ENCODE results near the gene PTPRN2. TPM values are rescaled to one million over a fixed set of nuclear protein-coding genes. Genes with fewer than 3 reads are reported as not detected.

Gene PTPRN2
- polyA plus RNA-seq, 1 of the 3 experiments (the other 2 are of a cell fraction), result 4.0 TPM

GRCh38 chr7:157719008-157719682 is 868.5 kb downstream of the PTPRN2 start:
- Histone ChIP-seq H3K36me3 (replicated peaks in 1 of 2; ENCODE audit: control insufficient read depth in 1 of 2, insufficient read depth in 2 of 2, low read length in 1 of 2) (no peaks in the 10 kb centered on the region), H3K9ac (no peak overlapping the region), H3F3A (replicated peaks; ENCODE audit: insufficient read depth) (no peaks in the 10 kb centered on the region), H3K9me2 (no peaks in the 10 kb centered on the region), H2AFZ (ENCODE audit: low read depth) (no peak overlapping the region), H3K79me2 (ENCODE audit: insufficient read depth) (no peaks in the 10 kb centered on the region), H3K4me1 (ENCODE audit: control insufficient read depth in 1 of 2, insufficient read depth in 2 of 2, low read depth in 1 of 2, low read length in 1 of 2) (peaks cover 0 to 7% of the 10 kb centered on the region in 2 experiments; a peak in 1 of 4 replicates), H3K4me2 (no peak overlapping the region), H3K9me3 (peaks cover 9% of the 10 kb centered on the region; the same call in 1 of the 2 replicates), H3K27ac (ENCODE audit: low read depth in 2 of 2, low read length in 1 of 2) (no peak overlapping the region), H3K27me3 (ENCODE audit: insufficient read depth) (no peaks in the 10 kb centered on the region), H3K4me3 (ENCODE audit: low read depth in 2 of 2, low read length in 1 of 2) (no peak overlapping the region), H4K20me1 (ENCODE audit: insufficient read depth) (no peaks in the 10 kb centered on the region)
- 65% methylated on average over 14 of the region's 21 CpGs for WGBS (ENCODE audit: low lambda C conversion rate)
- CTCF ChIA-PET, result interaction anchor here (0.5 to 1.3 kb wide), 2 partner anchors 16 to 21 kb away, joined by 3 to 4 read pairs; no protein-coding TSS in a partner anchor
- POLR2A ChIA-PET, result no interaction called here
- DNase-seq, result no peak
- TF ChIP-seq CHD2 (IDR thresholded peaks at IDR 0.05; ENCODE audit: low read length, partially characterized antibody) (no peak), FOSL2 (IDR thresholded peaks at IDR 0.05; ENCODE audit: borderline replicate concordance, low read depth) (no peak), RXRA (IDR thresholded peaks at IDR 0.05; ENCODE audit: borderline replicate concordance, low read depth) (no peak), GABPA (IDR thresholded peaks at IDR 0.05; ENCODE audit: low read depth) (no peak), PBX3 (IDR thresholded peaks at IDR 0.05) (no peak), YY1 (IDR thresholded peaks at IDR 0.05; ENCODE audit: low read depth) (no peak)
- TF ChIP-seq, protein P1, sequence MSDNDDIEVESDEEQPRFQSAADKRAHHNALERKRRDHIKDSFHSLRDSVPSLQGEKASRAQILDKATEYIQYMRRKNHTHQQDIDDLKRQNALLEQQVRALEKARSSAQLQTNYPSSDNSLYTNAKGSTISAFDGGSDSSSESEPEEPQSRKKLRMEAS (IDR thresholded peaks at IDR 0.05; ENCODE audit: low read depth), result no peak

DNA sequence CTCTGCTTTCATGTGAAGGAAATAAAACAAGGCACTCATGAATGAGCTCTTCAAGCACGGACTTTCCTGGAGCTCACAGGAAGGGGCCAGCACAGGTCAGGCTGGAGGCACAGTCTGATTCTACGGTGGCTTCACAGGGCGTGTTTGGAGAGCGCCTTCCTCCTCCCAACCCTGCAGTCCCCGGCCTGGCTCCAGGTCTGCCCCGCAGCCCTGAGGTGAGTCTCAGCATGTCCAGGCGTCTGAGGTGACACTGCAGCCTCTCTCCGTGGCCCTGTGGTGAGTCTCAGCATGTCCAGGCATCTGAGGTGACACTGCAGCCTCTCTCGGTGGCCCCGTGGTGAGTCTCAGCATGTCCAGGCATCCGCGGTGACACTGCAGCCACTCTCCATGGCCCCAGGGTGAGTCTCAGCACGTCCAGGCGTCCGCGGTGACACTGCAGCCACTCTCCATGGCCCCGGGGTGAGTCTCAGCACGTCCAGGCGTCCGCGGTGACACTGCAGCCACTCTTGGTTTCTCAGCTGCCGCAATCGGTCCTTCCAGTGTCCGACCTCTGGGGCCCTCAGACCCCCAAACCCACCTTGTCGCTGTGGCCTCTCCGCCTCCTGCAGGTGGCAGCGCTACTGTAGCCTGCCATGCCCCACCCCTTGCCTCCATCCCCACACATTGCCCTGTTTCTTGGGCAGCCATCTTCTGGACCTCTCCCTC is 869.2 kb downstream of the PTPRN2 start:
- no peak for DNase-seq
- H3K9me3 ChIP-seq, result peaks cover 9% of the 10 kb centered on the region; the same call in 1 of the 2 replicates
- POLR2A ChIA-PET, result interaction anchor here (0.6 kb wide), 1 partner anchor 31 kb away, joined by 3 read pairs; no protein-coding TSS in a partner anchor

More for the DNA sequence above, 869.2 kb downstream of the PTPRN2 start:
- Histone ChIP-seq H3K9ac (no peak overlapping the region), H3K27ac (ENCODE audit: low read depth in 2 of 2, low read length in 1 of 2) (no peak overlapping the region), H3F3A (replicated peaks; ENCODE audit: insufficient read depth) (no peaks in the 10 kb centered on the region), H3K36me3 (replicated peaks in 1 of 2; ENCODE audit: control insufficient read depth in 1 of 2, insufficient read depth in 2 of 2, low read length in 1 of 2) (no peaks in the 10 kb centered on the region), H4K20me1 (ENCODE audit: insufficient read depth) (no peaks in the 10 kb centered on the region), H3K4me2 (no peak overlapping the region), H3K27me3 (ENCODE audit: insufficient read depth) (no peaks in the 10 kb centered on the region), H3K9me2 (no peaks in the 10 kb centered on the region), H2AFZ (ENCODE audit: low read depth) (no peak overlapping the region), H3K4me3 (ENCODE audit: low read depth in 2 of 2, low read length in 1 of 2) (no peak overlapping the region), H3K79me2 (ENCODE audit: insufficient read depth) (no peaks in the 10 kb centered on the region), H3K4me1 (ENCODE audit: control insufficient read depth in 1 of 2, insufficient read depth in 2 of 2, low read depth in 1 of 2, low read length in 1 of 2) (peaks cover 0 to 7% of the 10 kb centered on the region in 2 experiments; a peak in 1 of 4 replicates)
- CTCF ChIA-PET, result interaction anchor here (0.7 kb wide), 1 partner anchor 25 kb away, joined by 3 read pairs; no protein-coding TSS in a partner anchor
- no peak for TF ChIP-seq RFX5 (IDR thresholded peaks at IDR 0.05; ENCODE audit: low read length)
- no peak for TF ChIP-seq EZH2phosphoT487 (IDR thresholded peaks at IDR 0.05; ENCODE audit: borderline replicate concordance, low read depth)
- TF ChIP-seq PBX3 (IDR thresholded peaks at IDR 0.05), result no peak
- TF ChIP-seq, protein P1 (IDR thresholded peaks at IDR 0.05; ENCODE audit: low read depth), result no peak
- TF ChIP-seq TEAD4 (IDR thresholded peaks at IDR 0.05; ENCODE audit: borderline replicate concordance, insufficient read depth), result no peak
- no peak for TF ChIP-seq GATA2 (CRISPR knock-in tag; IDR thresholded peaks at IDR 0.05)
- TF ChIP-seq RXRA (IDR thresholded peaks at IDR 0.05; ENCODE audit: borderline replicate concordance, low read depth), result no peak
- no peak for TF ChIP-seq FOXM1 (IDR thresholded peaks at IDR 0.05; ENCODE audit: low read depth)
- TF ChIP-seq, protein P2, sequence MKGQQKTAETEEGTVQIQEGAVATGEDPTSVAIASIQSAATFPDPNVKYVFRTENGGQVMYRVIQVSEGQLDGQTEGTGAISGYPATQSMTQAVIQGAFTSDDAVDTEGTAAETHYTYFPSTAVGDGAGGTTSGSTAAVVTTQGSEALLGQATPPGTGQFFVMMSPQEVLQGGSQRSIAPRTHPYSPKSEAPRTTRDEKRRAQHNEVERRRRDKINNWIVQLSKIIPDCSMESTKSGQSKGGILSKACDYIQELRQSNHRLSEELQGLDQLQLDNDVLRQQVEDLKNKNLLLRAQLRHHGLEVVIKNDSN (IDR thresholded peaks at IDR 0.05; ENCODE audit: borderline replicate concordance, low read depth), result no peak
- TF ChIP-seq ELF1 (IDR thresholded peaks at IDR 0.05), result no peak
- TF ChIP-seq NFIC (IDR thresholded peaks at IDR 0.05; ENCODE audit: borderline replicate concordance), result no peak
- WGBS (ENCODE audit: low lambda C conversion rate), result 57% methylated on average over 24 of the region's 27 CpGs
